Measurements from ENCODE around the gene CAVIN1. TPM values are rescaled to one million over a fixed set of nuclear protein-coding genes. Genes with fewer than 3 reads are reported as not detected.
A peak's percentile ranks its signal among the peaks of the same experiment; 100 is the strongest.
"Not testable (repeated sequence)": the region's sequence is repeated elsewhere in the genome, so short reads cannot be mapped to it uniquely, and the experiment has no call there.

The CAVIN1 gene
- total RNA-seq, 3 donors from 2014 or later, result 0.76 to 1.1 (median 0.92) TPM

DNA sequence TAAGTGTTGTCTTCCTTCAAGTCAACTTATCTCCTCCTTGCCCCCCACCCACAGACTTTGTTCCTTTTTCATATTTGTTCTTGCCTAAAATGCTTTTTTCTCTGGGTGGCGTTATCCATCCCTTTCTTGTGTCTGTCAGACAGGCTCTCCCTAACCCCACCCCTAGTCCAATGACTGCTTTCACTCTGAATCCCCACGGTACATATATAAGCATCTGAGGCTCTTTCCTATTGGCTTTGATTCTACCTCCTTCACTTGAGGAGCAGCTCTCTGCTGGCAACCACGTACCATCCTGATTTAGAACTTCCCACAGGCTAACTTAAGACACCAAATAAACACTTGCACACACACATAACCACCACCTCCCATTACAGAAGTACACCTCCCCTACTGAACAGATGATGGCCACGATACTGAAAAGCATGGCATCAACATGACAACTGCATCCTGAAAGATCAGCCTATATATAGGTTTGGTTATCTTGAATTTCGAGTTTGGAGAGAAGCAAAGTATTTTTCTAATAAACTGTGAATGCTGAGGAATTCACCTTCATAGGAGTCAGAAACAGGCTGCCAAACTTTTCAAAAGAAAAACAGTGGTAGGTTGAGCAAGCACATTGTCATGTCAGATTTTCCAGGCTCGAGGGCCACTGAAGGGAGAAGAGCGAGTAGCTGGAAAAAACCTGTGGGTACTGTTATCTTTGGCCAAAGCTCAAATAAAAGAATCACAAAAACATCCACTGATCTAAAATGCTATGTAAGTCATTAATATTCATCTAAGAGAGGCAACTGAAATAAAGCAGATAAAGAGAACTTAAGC, 59.1 kb downstream of the CAVIN1 start:
- DNase-seq (peak; percentile 20), ATAC-seq (peak; percentile 35 to 51)
- H3K4me3 Mint-ChIP-seq, result no peak overlapping the region
- H3K36me3 Mint-ChIP-seq (ENCODE audit: insufficient read depth), result peaks cover 35% of the 10 kb centered on the region
- peaks cover 77% of the 10 kb centered on the region for H3K4me1 Mint-ChIP-seq (ENCODE audit: low read depth)
- H3K9me3 Mint-ChIP-seq, result no peaks in the 10 kb centered on the region
- no peaks in the 10 kb centered on the region for H3K27me3 Mint-ChIP-seq (ENCODE audit: low read depth)

GRCh38 chr17:42363231-42363630, 59.8 kb downstream of the CAVIN1 start:
- DNase-seq (no peak), ATAC-seq (no peak)
- H3K36me3 Mint-ChIP-seq (ENCODE audit: insufficient read depth), result peaks cover 35% of the 10 kb centered on the region
- peak overlapping the region; percentile 1 for H3K4me3 Mint-ChIP-seq
- H3K4me1 Mint-ChIP-seq (ENCODE audit: low read depth), result peaks cover 76% of the 10 kb centered on the region
- H3K27me3 Mint-ChIP-seq (ENCODE audit: low read depth), result no peaks in the 10 kb centered on the region
- H3K9me3 Mint-ChIP-seq, result no peaks in the 10 kb centered on the region

- Mint-ChIP-seq H3K9me3 (no peaks in the 10 kb centered on the region), H3K4me3 (no peak overlapping the region), H3K27me3 (ENCODE audit: low read depth) (no peaks in the 10 kb centered on the region), H3K36me3 (ENCODE audit: insufficient read depth) (peaks cover 35% of the 10 kb centered on the region), H3K4me1 (ENCODE audit: low read depth) (peaks cover 75% of the 10 kb centered on the region)
- no peak for ATAC-seq
- DNase-seq, result no peak
Observed at GRCh38 chr17:42362245-42362961, 60.7 kb downstream of the CAVIN1 start.

DNA sequence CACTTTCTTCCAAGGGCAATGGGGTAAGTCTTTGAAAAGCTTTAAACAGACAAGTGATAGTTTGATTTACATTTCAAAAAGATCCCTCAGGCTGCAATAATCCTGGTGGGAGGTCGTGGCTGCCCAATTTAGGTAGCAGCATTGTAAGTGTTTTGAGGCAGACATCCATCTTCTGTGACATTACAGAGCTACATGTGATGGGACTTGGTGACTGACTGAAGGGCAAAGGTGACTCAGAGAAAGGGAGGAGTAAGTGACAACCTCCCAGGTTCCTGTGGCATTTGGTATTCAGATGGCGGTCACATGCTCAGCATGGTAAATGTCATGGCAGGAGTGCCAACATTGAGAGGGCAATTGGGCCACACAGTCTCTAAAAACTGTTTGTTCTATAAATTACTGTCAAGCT, 61.3 kb downstream of the CAVIN1 start:
- Mint-ChIP-seq H3K36me3 (ENCODE audit: insufficient read depth) (peaks cover 35% of the 10 kb centered on the region), H3K4me1 (ENCODE audit: low read depth) (peaks cover 73% of the 10 kb centered on the region), H3K4me3 (no peak overlapping the region), H3K27me3 (ENCODE audit: low read depth) (no peaks in the 10 kb centered on the region), H3K9me3 (no peaks in the 10 kb centered on the region)
- ATAC-seq (peak; percentile 92 to 93), DNase-seq (peak; percentile 55)

- peaks cover 31% of the 10 kb centered on the region for H3K36me3 Mint-ChIP-seq (ENCODE audit: insufficient read depth)
- H3K4me1 Mint-ChIP-seq (ENCODE audit: low read depth), result peaks cover 70% of the 10 kb centered on the region
- not testable (repeated sequence) for H3K9me3 Mint-ChIP-seq; DNase-seq; ATAC-seq; H3K4me3 Mint-ChIP-seq; H3K27me3 Mint-ChIP-seq (ENCODE audit: low read depth)
Observed at GRCh38 chr17:42360388-42360787, 62.7 kb downstream of the CAVIN1 start.

- Mint-ChIP-seq H3K27me3 (ENCODE audit: low read depth) (no peaks in the 10 kb centered on the region), H3K4me1 (ENCODE audit: low read depth) (peaks cover 63% of the 10 kb centered on the region), H3K9me3 (no peaks in the 10 kb centered on the region), H3K36me3 (ENCODE audit: insufficient read depth) (peaks cover 27% of the 10 kb centered on the region), H3K4me3 (no peak overlapping the region)
- ATAC-seq (no peak), DNase-seq (no peak)
Observed at GRCh38 chr17:42359133-42359532, 63.9 kb downstream of the CAVIN1 start.

GRCh38 chr17:42358434-42358833, 64.6 kb downstream of the CAVIN1 start:
- Mint-ChIP-seq H3K9me3 (no peaks in the 10 kb centered on the region), H3K4me1 (ENCODE audit: low read depth) (peaks cover 60% of the 10 kb centered on the region), H3K4me3 (no peak overlapping the region), H3K27me3 (ENCODE audit: low read depth) (no peaks in the 10 kb centered on the region), H3K36me3 (ENCODE audit: insufficient read depth) (peaks cover 23% of the 10 kb centered on the region)
- ATAC-seq (no peak), DNase-seq (no peak)

GRCh38 chr17:42354956-42355843, 67.9 kb downstream of the CAVIN1 start:
- Mint-ChIP-seq H3K9me3 (no peaks in the 10 kb centered on the region), H3K4me1 (ENCODE audit: low read depth) (peaks cover 39% of the 10 kb centered on the region), H3K27me3 (ENCODE audit: low read depth) (no peaks in the 10 kb centered on the region), H3K36me3 (ENCODE audit: insufficient read depth) (peaks cover 7% of the 10 kb centered on the region), H3K4me3 (no peak overlapping the region)
- ATAC-seq (no peak), DNase-seq (no peak)

Other genes with a start within 250 kb of the CAVIN1 start
- 1 to 10 TPM; 2.2 to 2.6 (median 2.6) TPM for gene KCNH4, start 242.1 kb downstream of the CAVIN1 start, total RNA-seq
- gene HCRT, start 237.8 kb downstream of the CAVIN1 start, total RNA-seq, result not detected
- 10 to 100 TPM; 24.0 to 24.9 (median 24.7) TPM for gene GHDC, start 228.8 kb downstream of the CAVIN1 start, total RNA-seq
- gene STAT5B, start 146.9 kb downstream of the CAVIN1 start, total RNA-seq, result 10 to 100 TPM; 62.9 to 86.7 (median 71.9) TPM
- 100 to 1,000 TPM; 193 to 264 (median 220) TPM for gene STAT5A, start 134.8 kb downstream of the CAVIN1 start, total RNA-seq
- gene STAT3, start 34.8 kb downstream of the CAVIN1 start, total RNA-seq, result 100 to 1,000 TPM; 172 to 175 (median 173) TPM
- 10 to 100 TPM; 12.8 to 18.0 (median 14.4) TPM for gene ATP6V0A1, start 35.6 kb upstream of the CAVIN1 start, total RNA-seq
- 10 to 100 TPM; 11.6 to 12.9 (median 12.0) TPM for gene NAGLU, start 113.0 kb upstream of the CAVIN1 start, total RNA-seq
- gene HSD17B1, start 129.7 kb upstream of the CAVIN1 start, total RNA-seq, result under 1 TPM; 0.10 to 0.53 (median 0.33) TPM
- gene COASY, start 138.9 kb upstream of the CAVIN1 start, total RNA-seq, result 100 to 1,000 TPM in 2 of 3 donors, 10 to 100 TPM in 1; 98.8 to 110 (median 105) TPM
- 10 to 100 TPM; 69.3 to 90.1 (median 77.7) TPM for gene MLX, start 143.8 kb upstream of the CAVIN1 start, total RNA-seq
- 10 to 100 TPM; 23.5 to 31.0 (median 26.9) TPM for gene PSMC3IP, start 154.5 kb upstream of the CAVIN1 start, total RNA-seq
- 10 to 100 TPM; 27.2 to 37.9 (median 30.0) TPM for gene RETREG3, start 186.1 kb upstream of the CAVIN1 start, total RNA-seq
- 100 to 1,000 TPM in 1 of 3 donors, 10 to 100 TPM in 2; 91.7 to 103 (median 93.7) TPM for gene TUBG1, start 186.4 kb upstream of the CAVIN1 start, total RNA-seq
- gene TUBG2, start 236.0 kb upstream of the CAVIN1 start, total RNA-seq, result 1 to 10 TPM; 5.6 to 7.1 (median 5.9) TPM

Measured in activated T-cell treated with anti-CD3 and anti-CD28 coated beads, Interleukin-2, amount 50 U/mL, for 4 hours (primary cell).